ENCODE results near the gene PDE11A.

- TF ChIP-seq EZH2phosphoT487 (conservative IDR thresholded peaks at IDR 0.05; ENCODE audit: low read length) (no peak), CTCF (IDR thresholded peaks at IDR 0.05; ENCODE audit: insufficient read depth, low read length, poor library complexity, severe bottlenecking) (no peak)
These were observed 344.8 kb downstream of the PDE11A start for GRCh38 chr2:177727577-177728398.

Measured in SU-DHL-6 (cell line).